AG04450 (cell line): ENCODE measurements around the gene TSFM. TPM values are rescaled to one million over a fixed set of nuclear protein-coding genes. Genes with fewer than 3 reads are reported as not detected.

Experiments used
- CTCF ChIA-PET: fragments of 300-600, 350-600 bp; formaldehyde crosslinking; extraction: SDS; loops from one replicate; lab custom pipeline; 2022; ENCODE audit warnings: antibody characterized with exemption, inconsistent platforms; lab: Charles Lee
- POLR2A ChIA-PET: fragments of 350-600 bp; formaldehyde crosslinking; extraction: SDS; loops from one replicate; lab custom pipeline; 2021; ENCODE audit warnings: antibody characterized with exemption, inconsistent platforms; lab: Yijun Ruan, JAX
- DNase-seq: peaks from one replicate; pipeline ENCODE4 v3.0.0-alpha.2; 2011; ENCODE audit warnings: low read depth, low spot score
- H3K27ac ChIP-seq: one replicate; pipeline ENCODE4 v1.5.1; 2012; ENCODE audit warnings: low read depth, low read length, control low read depth
- H3K27me3 ChIP-seq: one replicate; pipeline ENCODE4 v1.6.0; 2012; ENCODE audit warnings: low read length; ENCODE audit not compliant: control insufficient read depth, insufficient read depth
- H3K4me3 ChIP-seq: 2 replicates; pipeline ENCODE4 v1.5.1; 2011; ENCODE audit warnings: mild to moderate bottlenecking, low read depth, low read length, control low read depth
- H3K9me3 ChIP-seq: 2 replicates; pipeline ENCODE4 v1.5.1; 2012; ENCODE audit warnings: low read length; ENCODE audit not compliant: control insufficient read depth, insufficient read depth
- polyA plus RNA-seq: library from polyadenylated mRNA; depleted of rRNA; stranded (reverse); fragments of >200 nt; gene quantifications from 2 replicates; pipeline ENCODE4 v1.2.3, GENCODE V29; 2011; rRNA removed
- small RNA-seq: library from RNA; depleted of rRNA; stranded (forward); fragments of <200 nt; gene quantifications from one replicate; pipeline ENCODE3, GENCODE V24; 2012; ENCODE audit warnings: low read depth; ENCODE audit not compliant: insufficient read length
- TF ChIP-seq, protein P1 (sequence below): IDR thresholded peaks from 2 replicates; pipeline ENCODE4 v1.5.1; 2011; ENCODE audit warnings: low read depth, low read length, control low read depth, inconsistent platforms

TSFM gene
- polyA plus RNA-seq, 1 experiment: 22.3 TPM

DNA sequence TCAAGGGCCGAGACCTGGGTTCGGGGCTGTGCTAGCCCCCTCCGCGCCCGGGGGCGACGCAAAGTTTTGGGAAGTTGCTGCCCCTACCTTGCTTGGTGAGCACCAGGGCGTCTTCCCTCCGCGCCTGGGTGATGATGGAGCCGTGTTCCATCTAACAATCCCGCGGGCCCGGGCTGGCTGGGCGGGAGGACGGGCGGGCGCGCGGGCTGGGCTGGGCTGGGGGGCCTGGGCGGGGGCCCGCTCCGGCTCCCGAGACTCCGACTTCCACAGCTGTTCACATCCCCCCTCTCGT lies 63.6 kb downstream of the TSFM start:
- Histone ChIP-seq H3K4me3 (peak overlapping the region; percentile 97), H3K27ac (peak overlapping the region; percentile 98), H3K9me3 (peaks cover 7% of the 10 kb centered on the region; the same call in 1 of the 2 replicates), H3K27me3 (no peaks in the 10 kb centered on the region)
- TF ChIP-seq, protein P1, sequence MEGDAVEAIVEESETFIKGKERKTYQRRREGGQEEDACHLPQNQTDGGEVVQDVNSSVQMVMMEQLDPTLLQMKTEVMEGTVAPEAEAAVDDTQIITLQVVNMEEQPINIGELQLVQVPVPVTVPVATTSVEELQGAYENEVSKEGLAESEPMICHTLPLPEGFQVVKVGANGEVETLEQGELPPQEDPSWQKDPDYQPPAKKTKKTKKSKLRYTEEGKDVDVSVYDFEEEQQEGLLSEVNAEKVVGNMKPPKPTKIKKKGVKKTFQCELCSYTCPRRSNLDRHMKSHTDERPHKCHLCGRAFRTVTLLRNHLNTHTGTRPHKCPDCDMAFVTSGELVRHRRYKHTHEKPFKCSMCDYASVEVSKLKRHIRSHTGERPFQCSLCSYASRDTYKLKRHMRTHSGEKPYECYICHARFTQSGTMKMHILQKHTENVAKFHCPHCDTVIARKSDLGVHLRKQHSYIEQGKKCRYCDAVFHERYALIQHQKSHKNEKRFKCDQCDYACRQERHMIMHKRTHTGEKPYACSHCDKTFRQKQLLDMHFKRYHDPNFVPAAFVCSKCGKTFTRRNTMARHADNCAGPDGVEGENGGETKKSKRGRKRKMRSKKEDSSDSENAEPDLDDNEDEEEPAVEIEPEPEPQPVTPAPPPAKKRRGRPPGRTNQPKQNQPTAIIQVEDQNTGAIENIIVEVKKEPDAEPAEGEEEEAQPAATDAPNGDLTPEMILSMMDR: no peak
- CTCF ChIA-PET: interaction anchor here (0.6 to 1.4 kb wide), 3 partner anchors 14 to 213 kb away, joined by 3 to 4 read pairs (median 4); partner anchors contain the start of gene B4GALNT1
- POLR2A ChIA-PET: interaction anchor here (0.6 to 5.7 kb wide), 11 partner anchors 10 to 94 kb away, joined by 3 to 114 read pairs (median 12); partner anchors contain the start of gene CDK4
- no peak for DNase-seq

- CTCF ChIA-PET: interaction anchor here (1.4 kb wide), 2 partner anchors 14 to 19 kb away, joined by 3 to 4 read pairs; no protein-coding TSS in a partner anchor
Observed at GRCh38 chr12:57846577-57847319, 64.2 kb downstream of the TSFM start, which contains the start of gene CTDSP2. Gene CTDSP2 (minus strand): TSS chr12:57846729. CDS start chr12:57846435, 294 bp downstream.

More at GRCh38 chr12:57846577-57847319, 64.2 kb downstream of the TSFM start, which contains the start of gene CTDSP2:
- TF ChIP-seq, protein P1: no peak
- POLR2A ChIA-PET: interaction anchor here (0.6 to 5.7 kb wide), 18 partner anchors 10 to 735 kb away, joined by 3 to 114 read pairs (median 6); partner anchors contain the start of genes ATP23, AVIL and CDK4
- peak; percentile 96 for DNase-seq
- Histone ChIP-seq H3K27ac (peak within 1 kb of the TSS; percentile 98), H3K9me3 (peaks cover 7% of the 10 kb centered on the region; the same call in 1 of the 2 replicates), H3K27me3 (no peaks in the 10 kb centered on the region), H3K4me3 (peak within 1 kb of the TSS; percentile 97)

Small RNA genes within 50 kb of the gene (small RNA-seq; reads per million reads assigned to genes)
- gene MIR26A2 (23.7 reads per million, percentile 81 among the genes with 10 or more reads in this experiment), gene RNU6-1083P (not detected)

Other genes with a start within 250 kb of the TSFM start
- gene DCTN2, start 235.6 kb upstream of the TSFM start, polyA plus RNA-seq: 146 and 160 TPM in 2 replicates
- gene KIF5A, start 232.7 kb upstream of the TSFM start, polyA plus RNA-seq: 0.38 and 0.45 TPM in 2 replicates
- 29.7 and 33.1 TPM in 2 replicates for gene PIP4K2C, start 191.6 kb upstream of the TSFM start, polyA plus RNA-seq
- gene DTX3, start 178.0 kb upstream of the TSFM start, polyA plus RNA-seq: 24.8 and 32.0 TPM in 2 replicates
- 23.4 and 26.0 TPM in 2 replicates for gene ARHGEF25, start 171.4 kb upstream of the TSFM start, polyA plus RNA-seq
- 1.8 and 2.5 TPM in 2 replicates for gene B4GALNT1, start 149.6 kb upstream of the TSFM start, polyA plus RNA-seq
- gene OS9, start 88.7 kb upstream of the TSFM start, polyA plus RNA-seq: 309 and 310 TPM in 2 replicates
- 0.02 and 0.06 TPM in 2 replicates for gene AGAP2, start 44.0 kb upstream of the TSFM start, polyA plus RNA-seq
- gene TSPAN31, start 37.7 kb upstream of the TSFM start, polyA plus RNA-seq: 32.7 and 45.9 TPM in 2 replicates
- gene CDK4, start 30.5 kb upstream of the TSFM start, polyA plus RNA-seq: 251 and 288 TPM in 2 replicates
- gene MARCHF9, start 27.7 kb upstream of the TSFM start, polyA plus RNA-seq: 3.6 and 3.7 TPM in 2 replicates
- 0.22 and 0.29 TPM in 2 replicates for gene CYP27B1, start 15.7 kb upstream of the TSFM start, polyA plus RNA-seq
- 20.1 and 23.5 TPM in 2 replicates for gene METTL1, start 10.7 kb upstream of the TSFM start, polyA plus RNA-seq
- gene EEF1AKMT3, start 10.2 kb upstream of the TSFM start, polyA plus RNA-seq: 6.8 and 7.6 TPM in 2 replicates
- gene AVIL, start 35.9 kb downstream of the TSFM start, polyA plus RNA-seq: 3.5 and 4.7 TPM in 2 replicates
- gene CTDSP2, start 63.9 kb downstream of the TSFM start, polyA plus RNA-seq: 292 and 305 TPM in 2 replicates
- gene ATP23, start 158.8 kb downstream of the TSFM start, polyA plus RNA-seq: 8.8 and 13.1 TPM in 2 replicates